Measurements from ENCODE around the gene ATG4A. TPM values are rescaled to one million over a fixed set of nuclear protein-coding genes. Genes with fewer than 3 reads are reported as not detected.

ATG4A gene
- total RNA-seq, 1 experiment from 2014 or later = 3.5 TPM

DNA sequence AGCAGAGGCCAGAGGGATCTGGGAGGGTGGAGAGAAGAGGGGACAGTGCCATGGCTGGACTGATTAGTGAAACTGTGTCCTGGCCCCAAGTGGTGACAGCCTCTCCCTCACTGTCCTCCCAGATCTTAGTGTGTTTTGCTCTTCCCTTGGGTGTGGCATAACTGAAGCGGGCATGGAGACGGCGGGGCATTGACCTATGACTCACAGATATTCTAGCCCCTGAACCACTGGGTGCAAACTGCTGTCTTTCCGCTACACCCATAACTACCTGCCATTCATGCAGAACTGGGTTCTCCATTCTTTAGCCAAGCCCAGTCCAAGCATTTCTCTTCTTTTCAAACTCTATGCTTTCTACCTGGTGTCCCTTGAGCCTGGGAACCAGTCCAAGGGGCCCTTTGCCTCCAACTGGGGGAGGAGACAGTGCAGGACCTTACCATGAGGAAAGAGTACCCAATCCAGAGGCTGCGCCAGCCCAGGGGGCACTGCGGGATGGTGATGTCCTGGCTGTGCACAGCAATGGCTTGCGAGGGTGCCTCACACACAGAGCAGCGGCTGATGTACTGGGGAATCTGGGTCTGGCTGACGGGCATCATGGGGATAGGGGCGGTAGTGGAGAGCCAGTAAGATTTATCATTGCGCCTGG lies 67.6 kb downstream of the ATG4A start (continued):
- TF ChIP-seq, protein P1, sequence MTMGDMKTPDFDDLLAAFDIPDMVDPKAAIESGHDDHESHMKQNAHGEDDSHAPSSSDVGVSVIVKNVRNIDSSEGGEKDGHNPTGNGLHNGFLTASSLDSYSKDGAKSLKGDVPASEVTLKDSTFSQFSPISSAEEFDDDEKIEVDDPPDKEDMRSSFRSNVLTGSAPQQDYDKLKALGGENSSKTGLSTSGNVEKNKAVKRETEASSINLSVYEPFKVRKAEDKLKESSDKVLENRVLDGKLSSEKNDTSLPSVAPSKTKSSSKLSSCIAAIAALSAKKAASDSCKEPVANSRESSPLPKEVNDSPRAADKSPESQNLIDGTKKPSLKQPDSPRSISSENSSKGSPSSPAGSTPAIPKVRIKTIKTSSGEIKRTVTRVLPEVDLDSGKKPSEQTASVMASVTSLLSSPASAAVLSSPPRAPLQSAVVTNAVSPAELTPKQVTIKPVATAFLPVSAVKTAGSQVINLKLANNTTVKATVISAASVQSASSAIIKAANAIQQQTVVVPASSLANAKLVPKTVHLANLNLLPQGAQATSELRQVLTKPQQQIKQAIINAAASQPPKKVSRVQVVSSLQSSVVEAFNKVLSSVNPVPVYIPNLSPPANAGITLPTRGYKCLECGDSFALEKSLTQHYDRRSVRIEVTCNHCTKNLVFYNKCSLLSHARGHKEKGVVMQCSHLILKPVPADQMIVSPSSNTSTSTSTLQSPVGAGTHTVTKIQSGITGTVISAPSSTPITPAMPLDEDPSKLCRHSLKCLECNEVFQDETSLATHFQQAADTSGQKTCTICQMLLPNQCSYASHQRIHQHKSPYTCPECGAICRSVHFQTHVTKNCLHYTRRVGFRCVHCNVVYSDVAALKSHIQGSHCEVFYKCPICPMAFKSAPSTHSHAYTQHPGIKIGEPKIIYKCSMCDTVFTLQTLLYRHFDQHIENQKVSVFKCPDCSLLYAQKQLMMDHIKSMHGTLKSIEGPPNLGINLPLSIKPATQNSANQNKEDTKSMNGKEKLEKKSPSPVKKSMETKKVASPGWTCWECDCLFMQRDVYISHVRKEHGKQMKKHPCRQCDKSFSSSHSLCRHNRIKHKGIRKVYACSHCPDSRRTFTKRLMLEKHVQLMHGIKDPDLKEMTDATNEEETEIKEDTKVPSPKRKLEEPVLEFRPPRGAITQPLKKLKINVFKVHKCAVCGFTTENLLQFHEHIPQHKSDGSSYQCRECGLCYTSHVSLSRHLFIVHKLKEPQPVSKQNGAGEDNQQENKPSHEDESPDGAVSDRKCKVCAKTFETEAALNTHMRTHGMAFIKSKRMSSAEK (CRISPR knock-in tag; IDR thresholded peaks at IDR 0.05; ENCODE audit: borderline replicate concordance) = no peak
- TF ChIP-seq, protein P2, sequence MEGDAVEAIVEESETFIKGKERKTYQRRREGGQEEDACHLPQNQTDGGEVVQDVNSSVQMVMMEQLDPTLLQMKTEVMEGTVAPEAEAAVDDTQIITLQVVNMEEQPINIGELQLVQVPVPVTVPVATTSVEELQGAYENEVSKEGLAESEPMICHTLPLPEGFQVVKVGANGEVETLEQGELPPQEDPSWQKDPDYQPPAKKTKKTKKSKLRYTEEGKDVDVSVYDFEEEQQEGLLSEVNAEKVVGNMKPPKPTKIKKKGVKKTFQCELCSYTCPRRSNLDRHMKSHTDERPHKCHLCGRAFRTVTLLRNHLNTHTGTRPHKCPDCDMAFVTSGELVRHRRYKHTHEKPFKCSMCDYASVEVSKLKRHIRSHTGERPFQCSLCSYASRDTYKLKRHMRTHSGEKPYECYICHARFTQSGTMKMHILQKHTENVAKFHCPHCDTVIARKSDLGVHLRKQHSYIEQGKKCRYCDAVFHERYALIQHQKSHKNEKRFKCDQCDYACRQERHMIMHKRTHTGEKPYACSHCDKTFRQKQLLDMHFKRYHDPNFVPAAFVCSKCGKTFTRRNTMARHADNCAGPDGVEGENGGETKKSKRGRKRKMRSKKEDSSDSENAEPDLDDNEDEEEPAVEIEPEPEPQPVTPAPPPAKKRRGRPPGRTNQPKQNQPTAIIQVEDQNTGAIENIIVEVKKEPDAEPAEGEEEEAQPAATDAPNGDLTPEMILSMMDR (IDR thresholded peaks at IDR 0.05) = no peak
- TF ChIP-seq ATF1 (CRISPR knock-in tag; IDR thresholded peaks at IDR 0.05) = no peak
- TF ChIP-seq, protein P3, sequence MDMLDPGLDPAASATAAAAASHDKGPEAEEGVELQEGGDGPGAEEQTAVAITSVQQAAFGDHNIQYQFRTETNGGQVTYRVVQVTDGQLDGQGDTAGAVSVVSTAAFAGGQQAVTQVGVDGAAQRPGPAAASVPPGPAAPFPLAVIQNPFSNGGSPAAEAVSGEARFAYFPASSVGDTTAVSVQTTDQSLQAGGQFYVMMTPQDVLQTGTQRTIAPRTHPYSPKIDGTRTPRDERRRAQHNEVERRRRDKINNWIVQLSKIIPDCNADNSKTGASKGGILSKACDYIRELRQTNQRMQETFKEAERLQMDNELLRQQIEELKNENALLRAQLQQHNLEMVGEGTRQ (CRISPR knock-in tag; IDR thresholded peaks at IDR 0.05) = no peak
- no peak for TF ChIP-seq MYBL2 (CRISPR knock-in tag; IDR thresholded peaks at IDR 0.05)
- TF ChIP-seq, protein P4, sequence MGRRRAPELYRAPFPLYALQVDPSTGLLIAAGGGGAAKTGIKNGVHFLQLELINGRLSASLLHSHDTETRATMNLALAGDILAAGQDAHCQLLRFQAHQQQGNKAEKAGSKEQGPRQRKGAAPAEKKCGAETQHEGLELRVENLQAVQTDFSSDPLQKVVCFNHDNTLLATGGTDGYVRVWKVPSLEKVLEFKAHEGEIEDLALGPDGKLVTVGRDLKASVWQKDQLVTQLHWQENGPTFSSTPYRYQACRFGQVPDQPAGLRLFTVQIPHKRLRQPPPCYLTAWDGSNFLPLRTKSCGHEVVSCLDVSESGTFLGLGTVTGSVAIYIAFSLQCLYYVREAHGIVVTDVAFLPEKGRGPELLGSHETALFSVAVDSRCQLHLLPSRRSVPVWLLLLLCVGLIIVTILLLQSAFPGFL (CRISPR knock-in tag; IDR thresholded peaks at IDR 0.05; ENCODE audit: borderline replicate concordance) = no peak
- no peak for TF ChIP-seq SOX15 (CRISPR knock-in tag; IDR thresholded peaks at IDR 0.05)
- no peak for TF ChIP-seq NR3C1 (CRISPR knock-in tag; conservative IDR thresholded peaks at IDR 0.05; ENCODE audit: low read depth)
- TF ChIP-seq, protein P5, sequence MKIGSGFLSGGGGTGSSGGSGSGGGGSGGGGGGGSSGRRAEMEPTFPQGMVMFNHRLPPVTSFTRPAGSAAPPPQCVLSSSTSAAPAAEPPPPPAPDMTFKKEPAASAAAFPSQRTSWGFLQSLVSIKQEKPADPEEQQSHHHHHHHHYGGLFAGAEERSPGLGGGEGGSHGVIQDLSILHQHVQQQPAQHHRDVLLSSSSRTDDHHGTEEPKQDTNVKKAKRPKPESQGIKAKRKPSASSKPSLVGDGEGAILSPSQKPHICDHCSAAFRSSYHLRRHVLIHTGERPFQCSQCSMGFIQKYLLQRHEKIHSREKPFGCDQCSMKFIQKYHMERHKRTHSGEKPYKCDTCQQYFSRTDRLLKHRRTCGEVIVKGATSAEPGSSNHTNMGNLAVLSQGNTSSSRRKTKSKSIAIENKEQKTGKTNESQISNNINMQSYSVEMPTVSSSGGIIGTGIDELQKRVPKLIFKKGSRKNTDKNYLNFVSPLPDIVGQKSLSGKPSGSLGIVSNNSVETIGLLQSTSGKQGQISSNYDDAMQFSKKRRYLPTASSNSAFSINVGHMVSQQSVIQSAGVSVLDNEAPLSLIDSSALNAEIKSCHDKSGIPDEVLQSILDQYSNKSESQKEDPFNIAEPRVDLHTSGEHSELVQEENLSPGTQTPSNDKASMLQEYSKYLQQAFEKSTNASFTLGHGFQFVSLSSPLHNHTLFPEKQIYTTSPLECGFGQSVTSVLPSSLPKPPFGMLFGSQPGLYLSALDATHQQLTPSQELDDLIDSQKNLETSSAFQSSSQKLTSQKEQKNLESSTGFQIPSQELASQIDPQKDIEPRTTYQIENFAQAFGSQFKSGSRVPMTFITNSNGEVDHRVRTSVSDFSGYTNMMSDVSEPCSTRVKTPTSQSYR (CRISPR knock-in tag; IDR thresholded peaks at IDR 0.05) = no peak
- no peak for TF ChIP-seq RELA (CRISPR knock-in tag; IDR thresholded peaks at IDR 0.05; ENCODE audit: borderline replicate concordance)

DNA sequence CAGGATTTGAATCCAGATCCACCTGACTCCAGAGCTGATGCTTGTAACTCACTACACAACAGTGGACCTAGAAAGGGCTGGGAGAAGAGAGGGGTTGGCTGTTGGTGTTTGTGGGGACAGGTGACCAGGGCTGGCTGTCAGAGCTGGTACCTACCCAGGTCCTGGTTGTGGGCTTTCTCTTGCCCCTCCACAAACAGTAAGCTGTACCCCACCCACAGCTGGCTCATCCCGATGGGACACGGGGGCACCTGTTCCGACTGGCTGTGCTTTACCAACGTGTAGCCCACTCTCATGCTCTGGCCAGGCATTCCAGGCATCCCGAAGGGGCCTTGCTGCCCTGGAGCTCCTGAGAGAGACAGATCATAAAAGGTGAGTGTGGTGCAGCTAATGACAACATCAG lies 68.7 kb downstream of the ATG4A start:
- no peak for ATAC-seq
- H3K4me3 Mint-ChIP-seq = no peak overlapping the region
- peaks cover 4% of the 10 kb centered on the region; the same call in 1 of the 2 replicates for H3K36me3 Mint-ChIP-seq
- no peaks in the 10 kb centered on the region for H3K4me1 Mint-ChIP-seq
- DNase-seq (ENCODE audit: low spot score) = no peak
- no peak overlapping the region for H3K27ac Mint-ChIP-seq
- ChIA-PET CTCF (interaction anchor here (0.8 kb wide), 1 partner anchor 21 kb away, joined by 4 read pairs; no protein-coding TSS in a partner anchor), POLR2A (no interaction called here)
- no peaks in the 10 kb centered on the region for H3K27me3 Mint-ChIP-seq (ENCODE audit: low read depth)
- H3K9me3 Mint-ChIP-seq = no peaks in the 10 kb centered on the region
- TF ChIP-seq CREM (CRISPR knock-in tag; IDR thresholded peaks at IDR 0.05) = no peak
- TF ChIP-seq ZNF423 (CRISPR knock-in tag; IDR thresholded peaks at IDR 0.05) = no peak
- TF ChIP-seq, protein P1 (CRISPR knock-in tag; IDR thresholded peaks at IDR 0.05; ENCODE audit: borderline replicate concordance) = no peak
- TF ChIP-seq, protein P6, sequence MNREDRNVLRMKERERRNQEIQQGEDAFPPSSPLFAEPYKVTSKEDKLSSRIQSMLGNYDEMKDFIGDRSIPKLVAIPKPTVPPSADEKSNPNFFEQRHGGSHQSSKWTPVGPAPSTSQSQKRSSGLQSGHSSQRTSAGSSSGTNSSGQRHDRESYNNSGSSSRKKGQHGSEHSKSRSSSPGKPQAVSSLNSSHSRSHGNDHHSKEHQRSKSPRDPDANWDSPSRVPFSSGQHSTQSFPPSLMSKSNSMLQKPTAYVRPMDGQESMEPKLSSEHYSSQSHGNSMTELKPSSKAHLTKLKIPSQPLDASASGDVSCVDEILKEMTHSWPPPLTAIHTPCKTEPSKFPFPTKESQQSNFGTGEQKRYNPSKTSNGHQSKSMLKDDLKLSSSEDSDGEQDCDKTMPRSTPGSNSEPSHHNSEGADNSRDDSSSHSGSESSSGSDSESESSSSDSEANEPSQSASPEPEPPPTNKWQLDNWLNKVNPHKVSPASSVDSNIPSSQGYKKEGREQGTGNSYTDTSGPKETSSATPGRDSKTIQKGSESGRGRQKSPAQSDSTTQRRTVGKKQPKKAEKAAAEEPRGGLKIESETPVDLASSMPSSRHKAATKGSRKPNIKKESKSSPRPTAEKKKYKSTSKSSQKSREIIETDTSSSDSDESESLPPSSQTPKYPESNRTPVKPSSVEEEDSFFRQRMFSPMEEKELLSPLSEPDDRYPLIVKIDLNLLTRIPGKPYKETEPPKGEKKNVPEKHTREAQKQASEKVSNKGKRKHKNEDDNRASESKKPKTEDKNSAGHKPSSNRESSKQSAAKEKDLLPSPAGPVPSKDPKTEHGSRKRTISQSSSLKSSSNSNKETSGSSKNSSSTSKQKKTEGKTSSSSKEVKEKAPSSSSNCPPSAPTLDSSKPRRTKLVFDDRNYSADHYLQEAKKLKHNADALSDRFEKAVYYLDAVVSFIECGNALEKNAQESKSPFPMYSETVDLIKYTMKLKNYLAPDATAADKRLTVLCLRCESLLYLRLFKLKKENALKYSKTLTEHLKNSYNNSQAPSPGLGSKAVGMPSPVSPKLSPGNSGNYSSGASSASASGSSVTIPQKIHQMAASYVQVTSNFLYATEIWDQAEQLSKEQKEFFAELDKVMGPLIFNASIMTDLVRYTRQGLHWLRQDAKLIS (CRISPR knock-in tag; IDR thresholded peaks at IDR 0.05; ENCODE audit: borderline replicate concordance) = no peak
- TF ChIP-seq, protein P7, sequence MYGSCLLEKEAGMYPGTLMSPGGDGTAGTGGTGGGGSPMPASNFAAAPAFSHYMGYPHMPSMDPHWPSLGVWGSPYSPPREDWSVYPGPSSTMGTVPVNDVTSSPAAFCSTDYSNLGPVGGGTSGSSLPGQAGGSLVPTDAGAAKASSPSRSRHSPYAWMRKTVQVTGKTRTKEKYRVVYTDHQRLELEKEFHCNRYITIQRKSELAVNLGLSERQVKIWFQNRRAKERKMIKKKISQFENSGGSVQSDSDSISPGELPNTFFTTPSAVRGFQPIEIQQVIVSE (CRISPR knock-in tag; IDR thresholded peaks at IDR 0.05; ENCODE audit: borderline replicate concordance) = no peak

Measured in WTC11 (cell line).